ENCODE data around the gene ACTMAP. TPM values are rescaled to one million over a fixed set of nuclear protein-coding genes. Genes with fewer than 3 reads are reported as not detected.

Gene ACTMAP
- total and polyA plus RNA-seq, 2 experiments from 2014 or later = 3.2 to 14.8 TPM

DNA sequence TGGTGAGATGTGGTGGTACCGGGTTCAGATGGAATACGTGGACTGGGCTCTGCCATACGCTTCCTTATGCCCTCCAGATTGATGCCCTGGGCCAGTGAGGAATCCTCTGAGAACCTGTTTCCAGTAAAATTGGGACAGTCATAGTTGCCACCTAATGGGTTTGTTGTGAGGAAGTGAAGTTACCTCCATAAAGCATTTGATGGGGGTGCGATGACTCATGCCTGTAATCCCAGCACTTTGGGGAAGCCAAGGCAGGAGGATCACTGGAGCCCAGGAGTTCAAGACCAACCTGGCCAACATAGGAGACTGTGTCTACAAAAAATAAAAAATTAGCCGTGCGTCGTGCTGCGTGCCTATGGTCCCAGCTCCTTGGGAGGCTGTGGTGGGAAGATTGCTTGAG is 5.5 kb upstream of the ACTMAP start:
- Histone ChIP-seq H3K4me1 (ENCODE audit: insufficient read depth) (peaks cover 30% of the 10 kb centered on the region), H3K4me2 (peak overlapping the region; percentile 75), H4K20me1 (ENCODE audit: insufficient read depth, poor library complexity, severe bottlenecking) (peaks cover 5% of the 10 kb centered on the region), H3K9me2 (replicated peaks; ENCODE audit: insufficient read depth) (no peaks in the 10 kb centered on the region), H3K27me3 (no peaks in the 10 kb centered on the region), H3K79me2 (peaks cover 73% of the 10 kb centered on the region), H3K4me3 (no peak overlapping the region), H3K27ac (peak overlapping the region; percentile 96), H2AFZ (no peak overlapping the region), H3K36me3 (replicated peaks; ENCODE audit: insufficient read depth, low read depth) (no peaks in the 10 kb centered on the region), H3K9me3 (ENCODE audit: low read depth) (no peaks in the 10 kb centered on the region)
- TF ChIP-seq EZH2phosphoT487 (IDR thresholded peaks at IDR 0.05; ENCODE audit: low read depth, severe bottlenecking, unreplicated experiment) = no peak
- TF ChIP-seq, protein P1, sequence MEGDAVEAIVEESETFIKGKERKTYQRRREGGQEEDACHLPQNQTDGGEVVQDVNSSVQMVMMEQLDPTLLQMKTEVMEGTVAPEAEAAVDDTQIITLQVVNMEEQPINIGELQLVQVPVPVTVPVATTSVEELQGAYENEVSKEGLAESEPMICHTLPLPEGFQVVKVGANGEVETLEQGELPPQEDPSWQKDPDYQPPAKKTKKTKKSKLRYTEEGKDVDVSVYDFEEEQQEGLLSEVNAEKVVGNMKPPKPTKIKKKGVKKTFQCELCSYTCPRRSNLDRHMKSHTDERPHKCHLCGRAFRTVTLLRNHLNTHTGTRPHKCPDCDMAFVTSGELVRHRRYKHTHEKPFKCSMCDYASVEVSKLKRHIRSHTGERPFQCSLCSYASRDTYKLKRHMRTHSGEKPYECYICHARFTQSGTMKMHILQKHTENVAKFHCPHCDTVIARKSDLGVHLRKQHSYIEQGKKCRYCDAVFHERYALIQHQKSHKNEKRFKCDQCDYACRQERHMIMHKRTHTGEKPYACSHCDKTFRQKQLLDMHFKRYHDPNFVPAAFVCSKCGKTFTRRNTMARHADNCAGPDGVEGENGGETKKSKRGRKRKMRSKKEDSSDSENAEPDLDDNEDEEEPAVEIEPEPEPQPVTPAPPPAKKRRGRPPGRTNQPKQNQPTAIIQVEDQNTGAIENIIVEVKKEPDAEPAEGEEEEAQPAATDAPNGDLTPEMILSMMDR (IDR thresholded peaks at IDR 0.05; ENCODE audit: poor library complexity) = no peak
- no peak for TF ChIP-seq EZH2 (IDR thresholded peaks at IDR 0.05; ENCODE audit: borderline replicate concordance)
- no peak for DNase-seq (ENCODE audit: low spot score)
- 95% methylated on average over 8 of the region's 8 CpGs for WGBS (ENCODE audit: low lambda C conversion rate, missing lambda C conversion rate)

DNA sequence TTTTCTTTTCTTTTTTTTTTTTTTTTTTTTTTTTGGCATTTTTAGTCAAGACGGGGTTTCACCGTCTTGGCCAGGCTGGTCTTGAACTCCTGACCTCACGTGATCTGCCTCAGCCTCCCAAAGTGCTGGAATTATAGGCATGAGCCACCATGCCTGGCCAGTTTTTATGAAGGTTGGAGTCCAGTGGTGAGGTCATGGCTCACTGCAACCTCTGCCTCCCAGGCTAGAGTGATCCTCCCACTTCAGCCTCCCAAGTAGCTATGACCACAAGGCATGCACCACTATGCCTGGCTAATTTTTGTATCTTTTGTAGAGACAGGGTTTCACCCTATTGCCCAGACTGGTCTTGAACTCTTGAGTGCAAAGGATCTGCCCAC is 5.0 kb upstream of the ACTMAP start:
- H3K9me3 ChIP-seq (ENCODE audit: low read depth) = no peaks in the 10 kb centered on the region
- H4K20me1 ChIP-seq (ENCODE audit: insufficient read depth, poor library complexity, severe bottlenecking) = peaks cover 3% of the 10 kb centered on the region
- H3K9me2 ChIP-seq (replicated peaks; ENCODE audit: insufficient read depth) = no peaks in the 10 kb centered on the region
- H3K4me2 ChIP-seq = peak overlapping the region; percentile 75
- H3K27ac ChIP-seq = peak overlapping the region; percentile 96
- H3K4me1 ChIP-seq (ENCODE audit: insufficient read depth) = peaks cover 30% of the 10 kb centered on the region
- 91% methylated on average over 3 of the region's 3 CpGs for WGBS (ENCODE audit: low lambda C conversion rate, missing lambda C conversion rate)
- H3K4me3 ChIP-seq = no peak overlapping the region
- no peaks in the 10 kb centered on the region for H3K27me3 ChIP-seq
- no peaks in the 10 kb centered on the region for H3K36me3 ChIP-seq (replicated peaks; ENCODE audit: insufficient read depth, low read depth)
- no peak for DNase-seq (ENCODE audit: low spot score)
- H2AFZ ChIP-seq = no peak overlapping the region
- TF ChIP-seq EZH2phosphoT487 (IDR thresholded peaks at IDR 0.05; ENCODE audit: low read depth, severe bottlenecking, unreplicated experiment) = no peak
- TF ChIP-seq, protein P1 (IDR thresholded peaks at IDR 0.05; ENCODE audit: poor library complexity) = no peak
- no peak for TF ChIP-seq EZH2 (IDR thresholded peaks at IDR 0.05; ENCODE audit: borderline replicate concordance)
- peaks cover 70% of the 10 kb centered on the region for H3K79me2 ChIP-seq

DNA sequence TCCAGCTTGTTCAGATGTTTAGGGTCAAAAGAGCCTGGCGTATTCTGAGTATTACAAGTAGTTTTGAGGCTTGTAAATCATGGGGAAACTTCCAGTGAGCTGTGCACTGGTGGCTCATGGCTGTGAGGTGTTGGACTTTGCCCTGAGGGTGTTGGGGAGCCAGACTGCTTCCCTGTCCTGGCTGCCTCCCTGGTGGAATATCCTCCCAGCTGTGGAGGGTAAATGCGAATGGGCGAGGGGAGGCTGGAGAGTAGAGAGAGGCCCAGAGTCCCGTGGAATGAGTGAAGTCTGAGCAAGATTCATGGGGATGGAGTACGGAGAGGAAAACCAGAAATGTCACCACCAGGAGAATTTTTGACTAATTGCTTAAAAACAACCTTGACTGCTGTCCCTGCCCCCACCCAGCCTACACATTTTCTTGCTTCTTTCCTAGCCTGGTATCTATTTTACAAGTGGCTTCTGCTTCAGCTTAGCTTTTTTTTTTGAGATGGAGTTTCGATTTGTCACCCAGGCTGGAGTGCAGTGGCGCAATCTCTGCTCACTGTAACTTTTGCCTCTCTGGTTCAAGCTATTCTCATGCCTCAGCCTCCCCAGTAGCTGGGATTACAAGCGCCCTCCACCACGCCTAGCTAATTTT is 4.5 kb upstream of the ACTMAP start:
- Histone ChIP-seq H3K4me2 (peak overlapping the region; percentile 75), H3K27me3 (no peaks in the 10 kb centered on the region), H3K27ac (peak overlapping the region; percentile 96), H2AFZ (no peak overlapping the region), H3K36me3 (replicated peaks; ENCODE audit: insufficient read depth, low read depth) (no peaks in the 10 kb centered on the region), H3K9me3 (ENCODE audit: low read depth) (no peaks in the 10 kb centered on the region), H3K4me3 (no peak overlapping the region), H3K79me2 (peaks cover 72% of the 10 kb centered on the region), H3K9me2 (replicated peaks; ENCODE audit: insufficient read depth) (no peaks in the 10 kb centered on the region), H3K4me1 (ENCODE audit: insufficient read depth) (peaks cover 33% of the 10 kb centered on the region), H4K20me1 (ENCODE audit: insufficient read depth, poor library complexity, severe bottlenecking) (peaks cover 3% of the 10 kb centered on the region)
- 68% methylated on average over 9 of the region's 9 CpGs for WGBS (ENCODE audit: low lambda C conversion rate, missing lambda C conversion rate)
- TF ChIP-seq, protein P1 (IDR thresholded peaks at IDR 0.05; ENCODE audit: poor library complexity) = no peak
- TF ChIP-seq EZH2phosphoT487 (IDR thresholded peaks at IDR 0.05; ENCODE audit: low read depth, severe bottlenecking, unreplicated experiment) = no peak
- TF ChIP-seq EZH2 (IDR thresholded peaks at IDR 0.05; ENCODE audit: borderline replicate concordance) = no peak
- DNase-seq (ENCODE audit: low spot score) = peak; percentile 73
